HUDEP-2 (cell line): Measurements from ENCODE around the gene NAV2.

Experiments used
- DNase-seq, 76 experiments: peaks; one replicate each; lab custom pipeline; 2025; ENCODE audit not compliant: unreplicated experiment in 76 of 76; lab: John Stamatoyannopoulos, UW

Gene NAV2

DNA sequence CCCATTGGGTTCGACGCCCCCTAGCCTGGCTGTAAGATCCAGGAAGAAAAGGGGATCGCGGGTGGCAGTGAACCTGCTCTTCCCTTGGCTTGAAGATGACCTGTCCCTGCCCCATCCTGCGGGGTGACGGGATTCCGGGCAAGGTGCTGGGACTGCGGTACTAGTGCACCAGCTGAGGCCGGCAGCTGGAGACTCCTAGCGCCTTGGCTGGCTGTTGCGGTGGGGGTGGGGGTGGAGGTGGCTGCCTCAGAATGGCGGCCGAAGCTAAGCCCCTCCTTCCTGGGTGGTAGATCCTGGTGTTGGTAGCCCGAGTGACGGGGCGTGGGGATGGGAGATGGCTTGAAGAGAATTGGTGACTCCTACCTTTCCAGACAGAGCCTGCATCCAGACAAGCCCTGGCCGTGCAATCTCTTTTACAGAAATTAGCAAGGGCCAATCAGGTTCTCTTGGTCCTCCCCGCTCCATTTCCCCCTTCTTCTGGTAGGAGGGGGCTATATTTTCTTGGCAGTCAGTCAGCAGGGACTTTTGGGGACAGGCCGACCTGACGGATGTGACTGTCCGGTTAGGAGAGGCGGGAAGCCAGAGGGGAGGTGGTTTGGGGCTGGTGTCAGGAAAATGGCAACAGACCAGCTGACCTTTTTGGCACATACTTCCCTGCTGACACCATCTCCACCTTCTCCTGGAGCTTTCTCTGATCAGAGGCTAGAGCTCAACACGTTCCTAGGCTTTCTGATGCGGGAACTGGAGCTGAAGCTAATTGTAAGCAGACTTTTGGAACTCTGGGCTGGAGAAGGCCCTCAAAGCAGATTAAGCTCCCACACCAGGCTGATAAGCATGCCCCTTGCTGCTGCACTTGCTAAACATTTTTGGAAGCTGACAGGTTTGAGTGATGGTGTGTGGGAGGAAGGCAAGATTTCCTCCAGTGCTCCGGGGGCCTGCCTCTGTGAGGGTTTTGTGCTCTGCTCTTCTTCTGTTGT, 2.0 kb downstream of the NAV2 start:
- no peak for DNase-seq

GRCh38 chr11:19715373-19715772, 2.7 kb downstream of the NAV2 start:
- no peak for DNase-seq

DNA sequence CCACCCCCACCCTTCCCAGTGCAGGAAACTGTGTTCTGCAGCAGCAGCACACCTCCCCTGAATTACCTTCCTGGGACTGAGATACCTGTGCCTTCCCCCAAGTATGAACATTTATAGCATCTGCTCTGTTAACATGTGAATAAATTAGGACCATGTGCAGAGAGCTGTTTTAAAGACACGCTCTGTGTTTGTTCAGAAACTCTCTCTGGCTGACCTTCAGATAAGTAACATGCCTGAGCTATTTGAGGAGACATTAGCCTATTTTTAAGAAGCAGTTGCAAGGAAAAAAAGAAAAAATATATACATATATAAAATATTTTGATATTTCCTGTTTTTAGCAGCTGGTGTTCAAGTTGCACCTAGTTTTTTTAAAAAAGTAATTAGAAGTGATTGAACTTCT, 5.4 kb downstream of the NAV2 start:
- no peak for DNase-seq

- DNase-seq = no peak
These were observed 6.3 kb downstream of the NAV2 start for GRCh38 chr11:19718951-19719350.

GRCh38 chr11:19719960-19720359, 7.3 kb downstream of the NAV2 start:
- DNase-seq = no peak

DNA sequence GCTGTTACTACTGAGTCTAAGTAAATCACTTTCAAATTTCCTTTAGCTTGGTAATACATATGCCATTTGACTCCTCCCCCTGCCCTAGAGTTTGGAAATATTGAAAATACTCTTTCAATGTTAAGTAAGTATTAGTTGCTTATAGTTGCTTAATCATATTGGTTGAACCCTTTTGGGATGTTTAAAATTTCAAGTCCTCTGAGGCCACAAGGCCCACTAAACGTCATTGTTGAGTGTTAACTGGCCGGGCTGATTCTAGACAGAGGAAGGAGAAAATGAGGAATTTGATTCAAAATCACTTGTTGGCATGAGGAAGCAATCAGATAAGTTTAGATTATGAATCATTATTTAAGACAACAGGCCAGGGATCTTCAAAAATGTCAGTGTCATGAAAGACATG, 8.5 kb downstream of the NAV2 start:
- no peak for DNase-seq

DNA sequence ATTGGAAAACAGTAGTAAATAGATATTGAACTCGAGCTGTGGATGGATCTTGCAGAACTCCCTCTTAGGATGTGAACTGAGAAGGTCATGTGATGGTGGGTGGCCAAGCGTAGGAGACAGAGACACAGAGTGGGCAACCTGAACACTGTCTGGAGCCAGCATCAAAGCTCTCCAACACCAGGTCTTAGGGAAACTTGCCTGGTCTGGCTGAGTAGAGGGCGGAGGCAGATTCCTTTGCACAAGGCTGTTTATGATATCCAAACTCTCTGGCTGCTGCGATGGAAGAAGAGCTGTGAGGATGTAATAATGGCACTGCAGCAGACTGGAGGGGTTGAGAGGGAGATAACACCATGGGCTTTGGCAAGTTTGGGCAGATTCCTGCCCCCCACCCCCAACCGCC, 10.1 kb downstream of the NAV2 start:
- DNase-seq = no peak

DNA sequence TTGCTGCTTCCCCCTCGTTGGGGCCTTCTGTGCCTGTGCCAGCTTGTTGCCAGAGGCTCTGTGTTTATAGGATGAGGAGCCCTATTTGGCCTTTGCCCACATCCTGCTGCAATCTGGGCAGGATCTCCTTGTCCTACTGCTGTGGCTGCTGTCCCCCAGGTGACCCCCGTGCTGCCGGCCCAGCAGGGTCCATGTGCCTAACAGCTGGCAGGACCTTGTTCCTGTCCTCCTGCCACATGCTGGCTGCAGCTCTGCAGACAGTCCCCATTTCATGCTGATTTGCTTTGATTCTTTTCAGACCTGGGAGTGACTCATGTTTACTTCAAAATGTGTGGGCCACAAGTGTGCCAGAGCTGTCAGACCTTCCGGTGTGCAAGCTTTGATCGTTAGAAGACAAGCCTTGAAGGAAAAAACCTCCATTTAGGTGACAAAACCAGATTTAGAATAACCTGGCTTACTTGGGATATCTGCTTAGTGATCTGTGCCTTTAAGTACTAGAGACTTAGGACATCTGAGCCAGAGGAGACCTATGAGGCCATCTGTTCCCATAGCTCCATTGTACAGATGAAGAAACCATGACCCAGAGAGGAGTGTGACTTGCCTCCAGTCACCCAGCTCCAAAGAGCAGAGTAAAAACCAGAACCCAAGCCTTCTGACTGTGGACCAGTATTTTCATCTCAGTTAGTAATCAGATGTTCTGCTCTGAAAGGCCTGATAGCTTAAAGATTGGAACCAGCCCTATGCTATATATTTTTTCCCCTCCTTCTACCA, 11.1 kb downstream of the NAV2 start:
- no peak for DNase-seq

DNA sequence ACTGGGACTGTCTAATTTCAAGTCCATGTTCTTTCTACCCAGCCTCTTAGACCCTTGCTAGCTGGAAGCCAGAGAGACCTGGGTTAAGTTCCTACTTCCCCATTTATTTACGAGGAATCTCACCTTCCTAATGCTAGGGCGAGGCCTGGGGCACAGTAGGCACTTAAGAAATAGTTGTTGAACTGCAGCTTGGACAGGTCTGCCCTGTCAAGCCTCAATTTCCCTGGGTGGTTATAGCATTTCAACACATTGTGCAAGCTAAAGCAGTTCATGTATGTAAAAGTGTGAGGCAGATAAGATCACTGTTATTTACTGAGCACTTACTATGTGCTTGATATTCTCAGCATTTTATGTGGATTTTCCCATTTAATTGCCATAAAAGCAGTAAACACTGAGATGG, 12.1 kb downstream of the NAV2 start:
- no peak for DNase-seq

- no peak for DNase-seq
These were observed 12.9 kb downstream of the NAV2 start for GRCh38 chr11:19725379-19726079.

DNA sequence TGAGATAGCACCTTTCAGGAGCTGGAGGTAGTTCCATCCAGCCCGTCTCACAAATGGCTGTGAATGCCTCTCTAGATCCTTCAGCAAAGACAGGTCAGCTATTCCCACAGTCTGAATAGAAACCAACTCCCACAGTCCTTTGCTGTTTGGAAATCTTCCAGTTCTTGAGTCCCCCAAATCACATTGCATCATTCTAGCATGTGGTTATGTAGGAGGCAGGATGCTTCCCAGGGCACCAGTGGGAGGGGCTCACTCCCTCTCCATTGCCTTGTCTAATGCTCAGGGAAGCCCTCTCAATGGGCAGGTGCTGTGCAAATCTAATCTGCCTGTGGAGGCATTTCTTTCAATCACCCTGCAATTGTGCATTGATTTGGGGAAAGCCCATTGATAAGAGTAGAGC, 14.6 kb downstream of the NAV2 start:
- no peak for DNase-seq

DNA sequence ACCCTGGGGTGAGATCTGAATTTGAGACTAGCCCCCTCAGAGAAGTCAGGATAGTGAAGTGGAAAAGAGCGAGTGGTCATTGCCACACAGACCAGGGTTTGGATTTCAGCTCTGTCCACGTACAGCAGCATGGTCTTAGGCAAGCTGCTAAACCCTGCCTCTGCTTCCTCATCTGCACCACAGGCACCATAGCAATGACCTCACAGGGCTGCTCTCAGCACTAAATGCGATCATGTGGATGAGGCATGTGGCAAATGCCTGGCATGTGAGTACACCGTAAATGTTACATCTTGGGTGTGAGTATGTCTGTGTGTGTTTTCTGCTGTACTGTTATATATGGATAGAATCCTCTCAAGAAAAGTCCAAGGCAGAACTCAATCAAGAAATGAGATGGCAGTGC, 15.8 kb downstream of the NAV2 start:
- DNase-seq = no peak

- no peak for DNase-seq
These were observed 16.5 kb downstream of the NAV2 start for GRCh38 chr11:19729141-19729540.

DNA sequence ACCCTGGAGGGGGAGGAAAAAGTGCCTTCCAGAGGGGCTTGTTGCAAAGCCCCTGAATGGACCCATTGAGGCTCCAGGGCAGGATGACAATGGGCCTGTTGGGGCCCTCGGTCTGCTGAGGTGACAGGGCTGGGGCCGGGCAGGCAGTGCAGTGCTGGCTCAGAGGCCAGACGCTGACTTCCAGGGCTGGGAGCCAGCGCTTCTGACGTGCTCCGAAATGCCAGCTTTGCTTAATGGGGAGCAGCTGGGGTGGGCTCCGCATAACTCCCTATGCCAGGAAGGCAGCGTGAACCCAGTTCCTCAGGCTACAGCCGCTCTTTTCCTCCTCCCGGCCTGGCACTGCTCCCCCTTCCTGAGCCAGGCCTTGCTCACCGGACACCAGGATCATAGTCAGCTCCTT, 17.7 kb downstream of the NAV2 start:
- DNase-seq = no peak

DNA sequence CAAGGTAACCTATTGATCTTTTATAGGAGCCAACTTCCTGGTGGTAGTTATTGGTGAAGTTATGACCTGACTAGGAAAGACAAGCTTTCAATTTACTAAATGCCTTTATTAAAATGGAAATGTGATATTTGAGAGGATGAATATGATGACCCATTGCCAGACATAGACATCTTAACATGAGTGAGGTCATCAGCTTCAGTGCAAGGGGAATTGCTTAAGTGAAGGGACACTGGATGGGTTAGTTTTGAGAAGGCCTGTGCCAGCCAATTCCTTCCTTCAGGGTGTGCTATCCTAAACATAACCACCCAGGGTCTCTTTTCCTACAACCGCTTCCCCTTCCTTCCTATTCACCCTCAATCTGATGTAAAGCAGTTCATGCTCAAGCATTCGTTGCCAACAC, 21.5 kb downstream of the NAV2 start:
- DNase-seq = no peak

- no peak for DNase-seq
These were observed 22.7 kb downstream of the NAV2 start for GRCh38 chr11:19735157-19735908.

DNA sequence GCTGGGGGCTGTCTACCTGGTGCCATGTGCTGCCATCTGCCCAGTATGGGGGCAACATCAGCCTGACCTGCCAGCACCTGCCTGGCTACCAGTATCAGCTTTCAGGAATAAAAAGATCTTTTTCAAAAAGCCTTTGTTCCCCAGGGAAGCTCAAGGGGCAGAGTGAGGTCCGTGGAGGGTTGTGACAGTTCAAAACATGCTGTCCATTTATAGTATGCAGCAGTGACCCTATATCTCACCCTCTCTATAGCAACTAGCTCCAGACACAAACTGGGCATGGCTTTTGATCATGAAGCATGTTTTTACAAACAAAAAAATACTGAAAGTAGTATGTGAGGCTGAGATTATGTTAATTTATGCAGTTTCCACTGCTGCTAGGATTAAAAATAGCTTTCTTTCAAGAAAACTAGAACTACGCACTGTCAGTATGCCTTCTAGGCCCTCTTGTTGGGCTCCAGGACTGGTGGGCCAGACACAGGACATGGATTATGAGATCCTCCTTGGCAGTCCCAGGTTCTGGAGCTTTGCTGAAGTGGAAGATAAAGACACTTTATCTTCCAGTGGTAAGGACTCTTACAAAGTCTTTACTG, 23.4 kb downstream of the NAV2 start:
- no peak for DNase-seq

GRCh38 chr11:19736831-19737230, 24.2 kb downstream of the NAV2 start:
- no peak for DNase-seq

GRCh38 chr11:19737575-19737974, 24.9 kb downstream of the NAV2 start:
- DNase-seq = no peak

- DNase-seq = no peak
These were observed 25.5 kb downstream of the NAV2 start for GRCh38 chr11:19738124-19738523.
